Measurements from ENCODE around the gene TACR2. TPM values are rescaled to one million over a fixed set of nuclear protein-coding genes. Genes with fewer than 3 reads are reported as not detected.

The TACR2 gene
- total and polyA plus RNA-seq, 2 donors (not counting 3 experiments of a cell fraction or from before 2014, with no cell fraction given) = 0.19 TPM; not detected in 1

- TF ChIP-seq MYC (IDR thresholded peaks at IDR 0.05; ENCODE audit: low read depth, low read length) (no peak), EZH2 (IDR thresholded peaks at IDR 0.05; ENCODE audit: borderline replicate concordance, low read depth, low read length, severe bottlenecking) (no peak), GATA2 (IDR thresholded peaks at IDR 0.05; ENCODE audit: insufficient read depth, insufficient read length, low read depth, low read length) (no peak), JUN (IDR thresholded peaks at IDR 0.05; ENCODE audit: borderline replicate concordance, insufficient read depth, insufficient read length, low read depth) (no peak), POLR2AphosphoS5 (IDR thresholded peaks at IDR 0.05; ENCODE audit: insufficient read depth, low read depth, low read length) (no peak), POLR2A (IDR thresholded peaks at IDR 0.05; ENCODE audit: low read depth, low read length) (no peak), MAX (IDR thresholded peaks at IDR 0.05; ENCODE audit: insufficient read depth, insufficient read length) (no peak), FOS (IDR thresholded peaks at IDR 0.05; ENCODE audit: borderline replicate concordance, insufficient read depth, low read length) (no peak), CTCF (IDR thresholded peaks at IDR 0.05; ENCODE audit: extremely low read depth in 1 of 2, insufficient read depth in 1 of 2, low read depth in 1 of 2, low read length in 2 of 2) (no peak)
- intact Hi-C loops (cut with micrococcal nuclease) (loop anchor here (5.0 kb wide), 2 partner anchors 289 to 404 kb away; partner anchors contain the start of gene VPS26A), dilution Hi-C loops (cut with MboI; ENCODE audit: extremely low pct_ligation_motif_present, low sequenced_read_pairs) (no loop called here)
- no peaks in the 10 kb centered on the region for H3K36me3 ChIP-seq (ENCODE audit: control insufficient read depth in 2 of 2, extremely low read depth in 1 of 2, insufficient read depth in 2 of 2, low read length in 2 of 2)
- FAIRE-seq = no peak
- H3K9me3 ChIP-seq (replicated peaks; ENCODE audit: control insufficient read depth, insufficient read depth, low read length) = no peaks in the 10 kb centered on the region
- no peak overlapping the region for H2AFZ ChIP-seq (ENCODE audit: low read depth, low read length)
- H3K9me1 ChIP-seq (replicated peaks; ENCODE audit: control insufficient read depth, extremely low read depth, insufficient read depth, low read length) = no peaks in the 10 kb centered on the region
- POLR2A ChIA-PET = no interaction called here
- no TSS peak for BruUV-seq (replicated peaks)
- H3K4me2 ChIP-seq (ENCODE audit: insufficient read depth, low read length) = no peak overlapping the region
- no peak overlapping the region for H3K4me3 ChIP-seq (replicated peaks in 1 of 3; ENCODE audit: insufficient read depth in 1 of 3, low read depth in 1 of 3, low read length in 3 of 3)
- CTCF ChIA-PET = interaction anchor here (1.3 to 1.5 kb wide), 2 partner anchors 96 to 226 kb away, joined by 5 to 7 read pairs; no protein-coding TSS in a partner anchor
- H3K9ac ChIP-seq (replicated peaks; ENCODE audit: extremely low read depth, insufficient read depth, low read length) = no peak overlapping the region
- no peaks in the 10 kb centered on the region for H4K20me1 ChIP-seq (replicated peaks; ENCODE audit: control insufficient read depth, extremely low read depth, insufficient read depth, low read length)
- H3K4me1 ChIP-seq (ENCODE audit: control insufficient read depth, extremely low read depth, insufficient read depth, low read length) = peaks cover 17% of the 10 kb centered on the region
- DNase-seq (ENCODE audit: low read depth, low spot score) = no peak
- no peaks in the 10 kb centered on the region for H3K27me3 ChIP-seq (ENCODE audit: control insufficient read depth in 2 of 2, insufficient read depth in 2 of 2, low read length in 2 of 2)
- no peak overlapping the region for H3K27ac ChIP-seq (ENCODE audit: insufficient read depth, low read depth, low read length)
- H3K79me2 ChIP-seq (ENCODE audit: control insufficient read depth, insufficient read depth, low read length) = no peaks in the 10 kb centered on the region
Observed at GRCh38 chr10:69411476-69411875, 5.2 kb downstream of the TACR2 start.

Data from endothelial cell of umbilical vein (primary cell).